Measurements from ENCODE around the gene GUCD1. TPM values are rescaled to one million over a fixed set of nuclear protein-coding genes. Genes with fewer than 3 reads are reported as not detected.

GUCD1 gene
- total RNA-seq, 1 experiment from 2014 or later, result 87.4 TPM

DNA sequence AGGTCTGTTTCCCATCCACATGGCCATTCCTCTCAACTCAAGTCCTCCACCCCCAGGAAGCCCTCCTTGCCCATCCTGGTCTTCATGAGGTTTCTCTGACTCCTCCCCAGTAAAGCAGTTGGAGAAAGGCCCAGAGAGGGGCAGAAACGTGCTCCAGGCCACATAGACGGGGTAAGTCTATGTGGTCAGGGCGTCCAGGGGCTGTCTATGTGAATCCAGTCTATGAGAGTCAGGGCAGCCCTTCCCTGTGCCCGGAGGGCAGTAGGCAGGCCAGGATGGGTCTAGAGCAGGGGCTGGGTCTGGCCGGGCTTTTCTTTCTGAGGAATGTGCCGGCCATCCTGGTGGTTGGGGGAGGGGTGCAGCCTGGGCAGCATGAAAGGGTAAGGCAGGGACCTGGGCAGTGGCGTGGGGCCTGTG is 11.7 kb downstream of the GUCD1 start:
- Histone ChIP-seq H3K4ac (ENCODE audit: low read depth, low read length) (no peak overlapping the region), H4K20me1 (ENCODE audit: control insufficient read depth, insufficient read depth, insufficient read length) (no peaks in the 10 kb centered on the region), H4K5ac (ENCODE audit: insufficient read length, low read depth, low read length) (no peak overlapping the region), H2BK12ac (ENCODE audit: insufficient read length, low read depth, low read length) (no peak overlapping the region), H3K9ac (ENCODE audit: extremely low read depth, insufficient read length, low read length) (no peak overlapping the region), H3K4me2 (ENCODE audit: insufficient read depth, insufficient read length, low read length) (no peak overlapping the region), H3K56ac (ENCODE audit: insufficient read length, low read depth, low read length) (no peak overlapping the region), H4K91ac (ENCODE audit: insufficient read length, low read depth, low read length) (no peak overlapping the region), H3K23me2 (ENCODE audit: insufficient read length, low read depth, low read length, poor library complexity, severe bottlenecking) (no peaks in the 10 kb centered on the region), H3K4me1 (ENCODE audit: insufficient read depth, low read length) (no peaks in the 10 kb centered on the region), H3K9me3 (ENCODE audit: control insufficient read depth, low read depth, low read length) (no peaks in the 10 kb centered on the region), H3K79me1 (ENCODE audit: insufficient read depth, low read depth, low read length, poor library complexity, severe bottlenecking) (no peaks in the 10 kb centered on the region), H2BK120ac (ENCODE audit: low read depth, low read length, poor library complexity, severe bottlenecking) (no peak overlapping the region), H3K18ac (ENCODE audit: insufficient read length, low read depth, low read length) (no peak overlapping the region), H3T11ph (ENCODE audit: low read length) (no peak overlapping the region), H2AFZ (ENCODE audit: low read length) (no peak overlapping the region), H2AK5ac (ENCODE audit: insufficient read length, low read length) (no peak overlapping the region), H3K14ac (ENCODE audit: insufficient read depth, low read length) (no peak overlapping the region), H3K27me3 (ENCODE audit: insufficient read depth, low read length) (no peaks in the 10 kb centered on the region), H2BK5ac (ENCODE audit: insufficient read length, low read length) (no peak overlapping the region), H4K8ac (replicated peaks; ENCODE audit: insufficient read length, low read depth, low read length) (no peak overlapping the region), H2BK15ac (ENCODE audit: low read depth, low read length) (no peak overlapping the region), H3K79me2 (ENCODE audit: insufficient read depth, low read length) (no peaks in the 10 kb centered on the region), H2BK20ac (ENCODE audit: low read depth, low read length, poor library complexity, severe bottlenecking) (no peak overlapping the region), H3K23ac (ENCODE audit: insufficient read length, low read depth, low read length) (no peak overlapping the region), H3K27ac (ENCODE audit: insufficient read length, low read depth, low read length) (no peak overlapping the region)
- H3K9me3 Mint-ChIP-seq, result no peaks in the 10 kb centered on the region
- no CpG with 5 or more reads among the region's 7 CpGs for WGBS (ENCODE audit: extremely low coverage, insufficient read length, low lambda C conversion rate)
- DNase-seq, result no peak
- H3K27me3 Mint-ChIP-seq (ENCODE audit: low read depth), result no peaks in the 10 kb centered on the region
- H3K36me3 Mint-ChIP-seq (ENCODE audit: insufficient read depth in 1 of 3, low read depth in 3 of 3), result peaks cover 16 to 75% (median 67%) of the 10 kb centered on the region in 3 experiments; a peak in 6 of 7 replicates
- H3K27ac Mint-ChIP-seq, result no peak overlapping the region
- H3K4me1 Mint-ChIP-seq, result no peaks in the 10 kb centered on the region
- H3K4me3 Mint-ChIP-seq, result no peak overlapping the region
- TF ChIP-seq, protein P1, sequence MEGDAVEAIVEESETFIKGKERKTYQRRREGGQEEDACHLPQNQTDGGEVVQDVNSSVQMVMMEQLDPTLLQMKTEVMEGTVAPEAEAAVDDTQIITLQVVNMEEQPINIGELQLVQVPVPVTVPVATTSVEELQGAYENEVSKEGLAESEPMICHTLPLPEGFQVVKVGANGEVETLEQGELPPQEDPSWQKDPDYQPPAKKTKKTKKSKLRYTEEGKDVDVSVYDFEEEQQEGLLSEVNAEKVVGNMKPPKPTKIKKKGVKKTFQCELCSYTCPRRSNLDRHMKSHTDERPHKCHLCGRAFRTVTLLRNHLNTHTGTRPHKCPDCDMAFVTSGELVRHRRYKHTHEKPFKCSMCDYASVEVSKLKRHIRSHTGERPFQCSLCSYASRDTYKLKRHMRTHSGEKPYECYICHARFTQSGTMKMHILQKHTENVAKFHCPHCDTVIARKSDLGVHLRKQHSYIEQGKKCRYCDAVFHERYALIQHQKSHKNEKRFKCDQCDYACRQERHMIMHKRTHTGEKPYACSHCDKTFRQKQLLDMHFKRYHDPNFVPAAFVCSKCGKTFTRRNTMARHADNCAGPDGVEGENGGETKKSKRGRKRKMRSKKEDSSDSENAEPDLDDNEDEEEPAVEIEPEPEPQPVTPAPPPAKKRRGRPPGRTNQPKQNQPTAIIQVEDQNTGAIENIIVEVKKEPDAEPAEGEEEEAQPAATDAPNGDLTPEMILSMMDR (conservative IDR thresholded peaks at IDR 0.05), result no peak
